Mammary epithelial cell (primary cell): Measurements from ENCODE around the gene MEGF8.

Source experiments
- EZH2 ChIP-seq: IDR thresholded peaks from 2 replicates; pipeline ENCODE4 v1.6.1; 2012; ENCODE audit warnings: low read length, inconsistent platforms, borderline replicate concordance
- TF ChIP-seq, protein P1 (sequence below), 2 donors: IDR thresholded peaks in 1 of 2; conservative IDR thresholded peaks in 1 of 2; 2 replicates each; pipeline ENCODE4 v1.5.1; 2011 to 2012; ENCODE audit warnings: inconsistent platforms in 2 of 2, low read length in 2 of 2, mild to moderate bottlenecking in 2 of 2, control low read depth in 1 of 2, low read depth in 1 of 2; ENCODE audit not compliant: insufficient read depth in 1 of 2; ENCODE audit errors: extremely low read depth in 1 of 2

DNA sequence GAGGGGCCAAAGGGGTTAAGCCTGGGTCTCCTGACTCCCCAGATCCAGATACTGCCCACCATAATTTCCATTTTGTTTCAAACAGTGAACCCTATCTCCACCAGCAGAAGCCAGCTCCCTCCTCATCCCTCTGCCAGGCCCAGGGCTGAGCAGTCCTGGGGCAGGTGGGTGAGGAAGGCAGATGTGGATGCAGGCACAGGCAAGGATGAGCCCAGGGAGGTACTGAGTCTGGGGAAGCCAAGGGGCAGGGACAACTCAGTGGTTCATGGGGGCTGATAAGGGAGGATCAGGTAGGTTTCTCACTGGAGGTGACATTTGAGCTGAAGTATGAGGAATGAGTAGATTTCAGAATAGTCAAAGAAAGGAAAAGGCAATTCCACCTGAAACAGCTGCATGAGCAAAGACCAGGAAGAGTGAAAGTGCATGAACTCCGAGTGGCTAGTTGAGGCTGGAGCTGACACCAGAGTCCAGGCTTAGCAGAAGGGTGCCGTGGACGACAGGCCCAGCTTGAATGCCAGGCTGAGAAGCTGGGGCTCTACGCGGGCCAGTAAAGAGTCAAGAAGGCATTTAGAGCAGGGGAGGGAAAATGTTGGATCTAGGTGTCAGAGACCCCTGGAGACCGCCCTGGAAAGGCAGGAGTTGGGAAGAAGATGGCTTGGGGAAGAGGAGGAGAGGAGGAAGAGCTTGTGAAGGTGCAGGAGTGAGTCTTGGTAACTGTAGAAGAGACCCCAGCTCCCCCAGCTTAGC lies 46.1 kb upstream of the MEGF8 start:
- TF ChIP-seq, protein P1, sequence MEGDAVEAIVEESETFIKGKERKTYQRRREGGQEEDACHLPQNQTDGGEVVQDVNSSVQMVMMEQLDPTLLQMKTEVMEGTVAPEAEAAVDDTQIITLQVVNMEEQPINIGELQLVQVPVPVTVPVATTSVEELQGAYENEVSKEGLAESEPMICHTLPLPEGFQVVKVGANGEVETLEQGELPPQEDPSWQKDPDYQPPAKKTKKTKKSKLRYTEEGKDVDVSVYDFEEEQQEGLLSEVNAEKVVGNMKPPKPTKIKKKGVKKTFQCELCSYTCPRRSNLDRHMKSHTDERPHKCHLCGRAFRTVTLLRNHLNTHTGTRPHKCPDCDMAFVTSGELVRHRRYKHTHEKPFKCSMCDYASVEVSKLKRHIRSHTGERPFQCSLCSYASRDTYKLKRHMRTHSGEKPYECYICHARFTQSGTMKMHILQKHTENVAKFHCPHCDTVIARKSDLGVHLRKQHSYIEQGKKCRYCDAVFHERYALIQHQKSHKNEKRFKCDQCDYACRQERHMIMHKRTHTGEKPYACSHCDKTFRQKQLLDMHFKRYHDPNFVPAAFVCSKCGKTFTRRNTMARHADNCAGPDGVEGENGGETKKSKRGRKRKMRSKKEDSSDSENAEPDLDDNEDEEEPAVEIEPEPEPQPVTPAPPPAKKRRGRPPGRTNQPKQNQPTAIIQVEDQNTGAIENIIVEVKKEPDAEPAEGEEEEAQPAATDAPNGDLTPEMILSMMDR (conservative IDR thresholded peaks at IDR 0.05 in 1 of 2, IDR thresholded peaks at IDR 0.05 in 1 of 2; ENCODE audit: extremely low read depth in 1 of 2, insufficient read depth in 1 of 2, low read depth in 1 of 2, low read length in 2 of 2) = no peak
- TF ChIP-seq EZH2 = no peak
